Thyroid gland (tissue), 4 donors: ENCODE results near the gene MTFR2.

Source experiments
- CTCF ChIP-seq, 6 experiments: fragments of 200-600 bp in 3 of 6; fragments of 450-650 bp in 3 of 6; sonication (generic) in 3 of 6; IDR thresholded peaks; one replicate each; pipeline ENCODE4 v1.5.1; 2016 to 2019; ENCODE audit warnings: antibody characterized with exemption in 6 of 6, mild to moderate bottlenecking in 2 of 6, inconsistent platforms in 1 of 6, moderate library complexity in 1 of 6
- POLR2A ChIP-seq, 2 donors: fragments of 450-650 bp; IDR thresholded peaks; one replicate each; pipeline ENCODE4 v1.6.1; 2017; ENCODE audit warnings: antibody characterized with exemption in 2 of 2, mild to moderate bottlenecking in 2 of 2, moderate library complexity in 1 of 2

- TF ChIP-seq POLR2A (IDR thresholded peaks at IDR 0.05): peak; percentile 87 to 99
- TF ChIP-seq CTCF (IDR thresholded peaks at IDR 0.05): peak in 1 of 6 experiments; percentile 7
Observed at GRCh38 chr6:136289579-136290409, 39.7 kb upstream of the MTFR2 start, which contains the start of gene BCLAF1.
